ENCODE data around the gene CDHR2. TPM values are rescaled to one million over a fixed set of nuclear protein-coding genes. Genes with fewer than 3 reads are reported as not detected.

Gene CDHR2
- total RNA-seq, 2 experiments from 2014 or later, result 0.23 to 0.47 TPM

DNA sequence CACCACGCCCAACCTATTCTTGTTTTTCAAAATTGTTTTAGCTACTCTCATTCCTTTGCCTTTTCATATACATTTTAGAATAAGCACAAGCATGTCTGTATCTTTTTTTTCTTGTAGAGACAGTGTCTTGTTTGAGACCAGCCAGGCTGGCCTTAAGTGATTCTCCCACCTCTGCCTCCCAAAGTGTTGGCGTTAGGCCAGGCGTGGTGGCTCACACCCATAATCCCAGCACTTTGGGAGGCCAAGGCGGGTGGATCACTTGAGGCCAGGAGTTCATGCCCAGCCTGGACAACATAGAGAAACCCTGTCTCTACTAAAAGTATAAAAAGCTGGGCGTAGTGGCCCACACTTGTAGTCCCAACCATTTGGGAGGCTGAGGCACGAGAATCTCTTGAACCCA lies 25.0 kb upstream of the CDHR2 start:
- DNase-seq, result no peak
- H3K36me3 Mint-ChIP-seq (ENCODE audit: low read depth), result peaks cover 12% of the 10 kb centered on the region
- TF ChIP-seq, protein P1, sequence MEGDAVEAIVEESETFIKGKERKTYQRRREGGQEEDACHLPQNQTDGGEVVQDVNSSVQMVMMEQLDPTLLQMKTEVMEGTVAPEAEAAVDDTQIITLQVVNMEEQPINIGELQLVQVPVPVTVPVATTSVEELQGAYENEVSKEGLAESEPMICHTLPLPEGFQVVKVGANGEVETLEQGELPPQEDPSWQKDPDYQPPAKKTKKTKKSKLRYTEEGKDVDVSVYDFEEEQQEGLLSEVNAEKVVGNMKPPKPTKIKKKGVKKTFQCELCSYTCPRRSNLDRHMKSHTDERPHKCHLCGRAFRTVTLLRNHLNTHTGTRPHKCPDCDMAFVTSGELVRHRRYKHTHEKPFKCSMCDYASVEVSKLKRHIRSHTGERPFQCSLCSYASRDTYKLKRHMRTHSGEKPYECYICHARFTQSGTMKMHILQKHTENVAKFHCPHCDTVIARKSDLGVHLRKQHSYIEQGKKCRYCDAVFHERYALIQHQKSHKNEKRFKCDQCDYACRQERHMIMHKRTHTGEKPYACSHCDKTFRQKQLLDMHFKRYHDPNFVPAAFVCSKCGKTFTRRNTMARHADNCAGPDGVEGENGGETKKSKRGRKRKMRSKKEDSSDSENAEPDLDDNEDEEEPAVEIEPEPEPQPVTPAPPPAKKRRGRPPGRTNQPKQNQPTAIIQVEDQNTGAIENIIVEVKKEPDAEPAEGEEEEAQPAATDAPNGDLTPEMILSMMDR (IDR thresholded peaks at IDR 0.05), result no peak
- no peak overlapping the region for H3K4me3 Mint-ChIP-seq
- no peaks in the 10 kb centered on the region for H3K9me3 Mint-ChIP-seq
- intact Hi-C loops (cut with micrococcal nuclease), result no loop called here
- ATAC-seq, result no peak
- ChIA-PET POLR2A (interaction anchor here (1.3 to 5.3 kb wide), 2 partner anchors 12 to 19 kb away, joined by 3 to 20 read pairs; partner anchors contain the start of gene RNF44), CTCF (interaction anchor here (0.7 to 1.9 kb wide), 2 partner anchors 8 to 50 kb away, joined by 3 to 4 read pairs; no protein-coding TSS in a partner anchor)
- H3K27me3 Mint-ChIP-seq, result no peaks in the 10 kb centered on the region
- H3K4me1 Mint-ChIP-seq (ENCODE audit: low read depth), result peaks cover 20% of the 10 kb centered on the region
- H3K27ac Mint-ChIP-seq, result no peak overlapping the region

DNA sequence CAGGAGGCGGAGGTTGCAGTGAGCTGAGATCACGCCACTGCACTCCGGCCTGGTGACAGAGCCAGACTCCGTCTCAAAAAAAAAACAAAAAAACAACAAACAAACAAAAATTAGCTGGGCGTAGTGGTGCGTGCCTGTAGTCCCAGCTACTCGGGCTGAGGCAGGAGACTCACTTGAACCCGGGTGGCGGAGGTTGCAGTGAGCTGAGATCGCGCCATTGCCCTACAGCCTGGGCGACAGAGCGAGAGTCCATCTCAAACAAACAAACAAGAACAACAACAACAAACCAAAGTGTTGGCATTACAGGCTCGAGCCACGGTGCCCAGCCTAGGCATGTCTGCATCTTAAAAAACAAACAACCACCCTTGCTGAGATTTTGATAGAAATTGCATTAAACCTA lies 24.2 kb upstream of the CDHR2 start:
- Mint-ChIP-seq H3K36me3 (ENCODE audit: low read depth) (peaks cover 18% of the 10 kb centered on the region), H3K27ac (no peak overlapping the region), H3K4me1 (ENCODE audit: low read depth) (peaks cover 25% of the 10 kb centered on the region), H3K27me3 (no peaks in the 10 kb centered on the region), H3K4me3 (no peak overlapping the region), H3K9me3 (no peaks in the 10 kb centered on the region)
- TF ChIP-seq, protein P1 (IDR thresholded peaks at IDR 0.05), result no peak
- POLR2A ChIA-PET, result interaction anchor here (5.3 kb wide), 1 partner anchor 11 kb away, joined by 20 read pairs; the partner anchor contains the start of gene RNF44
- CTCF ChIA-PET, result no interaction called here
- DNase-seq, result no peak
- intact Hi-C loops (cut with micrococcal nuclease), result no loop called here
- ATAC-seq, result no peak

DNA sequence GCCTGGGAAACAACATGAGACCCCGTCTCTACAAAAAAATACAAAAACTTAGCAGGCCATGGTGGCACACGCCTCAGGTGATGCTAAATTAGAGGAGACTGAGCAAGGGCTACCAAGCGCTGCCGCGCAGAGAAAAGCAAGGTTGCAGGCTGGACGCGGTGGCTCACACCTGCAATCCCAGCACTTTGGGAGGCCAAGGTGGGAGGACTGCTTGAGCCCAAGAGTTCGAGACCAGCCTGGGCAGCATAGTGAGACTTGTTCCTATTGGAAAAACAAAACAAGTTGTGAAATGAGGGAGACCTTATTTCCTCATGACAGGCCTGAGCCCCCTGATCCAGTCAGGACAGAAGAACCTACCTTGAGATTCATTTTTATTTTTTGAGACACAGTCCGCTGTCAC lies 23.5 kb upstream of the CDHR2 start:
- H3K4me3 Mint-ChIP-seq, result no peak overlapping the region
- ATAC-seq, result no peak
- no peak overlapping the region for H3K27ac Mint-ChIP-seq
- TF ChIP-seq, protein P1 (IDR thresholded peaks at IDR 0.05), result no peak
- H3K36me3 Mint-ChIP-seq (ENCODE audit: low read depth), result peaks cover 18% of the 10 kb centered on the region
- H3K4me1 Mint-ChIP-seq (ENCODE audit: low read depth), result peaks cover 25% of the 10 kb centered on the region
- no peak for DNase-seq
- no peaks in the 10 kb centered on the region for H3K9me3 Mint-ChIP-seq
- POLR2A ChIA-PET, result no interaction called here
- H3K27me3 Mint-ChIP-seq, result no peaks in the 10 kb centered on the region
- intact Hi-C loops (cut with micrococcal nuclease), result no loop called here
- CTCF ChIA-PET, result no interaction called here

DNA sequence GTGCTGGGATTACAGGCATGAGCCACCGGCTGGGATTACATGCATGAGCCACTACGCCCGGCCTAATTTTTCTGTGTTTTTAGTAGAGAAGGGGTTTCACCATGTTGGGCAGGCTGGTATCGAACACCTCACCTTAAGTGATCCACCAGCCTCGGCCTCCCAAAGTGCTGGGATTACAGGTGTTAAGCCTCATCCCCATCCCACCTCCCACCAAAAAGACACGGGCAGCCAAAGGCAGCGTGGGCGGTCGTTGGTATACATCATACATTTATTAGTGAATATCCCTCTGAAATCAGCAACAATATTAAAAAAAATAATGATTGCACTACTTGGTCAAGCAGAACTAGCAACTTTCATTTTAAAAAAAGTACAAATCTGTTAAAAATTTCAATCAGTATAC lies 22.7 kb upstream of the CDHR2 start:
- intact Hi-C loops (cut with micrococcal nuclease), result no loop called here
- H3K27me3 Mint-ChIP-seq, result no peaks in the 10 kb centered on the region
- POLR2A ChIA-PET, result interaction anchor here (1.0 to 3.5 kb wide), 2 partner anchors 11 to 17 kb away, joined by 3 to 16 read pairs; partner anchors contain the start of gene RNF44
- TF ChIP-seq, protein P1 (IDR thresholded peaks at IDR 0.05), result no peak
- H3K36me3 Mint-ChIP-seq (ENCODE audit: low read depth), result peaks cover 24% of the 10 kb centered on the region
- no peak for ATAC-seq
- DNase-seq, result no peak
- no peaks in the 10 kb centered on the region for H3K9me3 Mint-ChIP-seq
- CTCF ChIA-PET, result interaction anchor here (0.6 kb wide), 1 partner anchor 53 kb away, joined by 3 read pairs; no protein-coding TSS in a partner anchor
- H3K4me1 Mint-ChIP-seq (ENCODE audit: low read depth), result peaks cover 31% of the 10 kb centered on the region
- H3K27ac Mint-ChIP-seq, result no peak overlapping the region
- no peak overlapping the region for H3K4me3 Mint-ChIP-seq

Measured in activated CD8-positive, alpha-beta T cell treated with anti-CD3 and anti-CD28 coated beads for 36 hours (primary cell).